HCT116 (cell line): ENCODE measurements around the gene FCHO2. TPM values are rescaled to one million over a fixed set of nuclear protein-coding genes. Genes with fewer than 3 reads are reported as not detected.

Experiments used
- ATAC-seq: fragments of 200-7000 bp; cut with Tn5 transposase; 2 replicates; pipeline ENCODE4 v1.9.1; 2020; ENCODE audit warnings: mild to moderate bottlenecking, moderate library complexity
- BruUV-seq: library from RNA; stranded (reverse); fragments of 400-500 nt; replicated peaks from 2 replicates; lab custom pipeline; 2021; lab: Mats Ljungman, UMichigan
- CTCF ChIA-PET: fragments of 300-600 bp; sonication (Branson Sonifier 250); formaldehyde crosslinking; loops from one replicate; lab custom pipeline; 2021; ENCODE audit warnings: antibody characterized with exemption; lab: Charles Lee
- POLR2A ChIA-PET: fragments of 300-600, 350-600 bp; sonication (Branson Sonifier 250); formaldehyde crosslinking; loops from one replicate; lab custom pipeline; 2021; ENCODE audit warnings: antibody characterized with exemption; lab: Charles Lee
- RAD21 ChIA-PET, 2 experiments: fragments of 300-600 bp; sonication (Branson Sonifier 250); formaldehyde crosslinking; loops; one replicate each; lab custom pipeline; 2023; ENCODE audit warnings: low total read pairs in 2 of 2; ENCODE audit not compliant: uncharacterized antibody in 2 of 2, unreplicated experiment in 2 of 2, low non-redundant PET in 1 of 2; lab: Charles Lee
- DNase-seq: peaks from one replicate; pipeline ENCODE4 v3.0.0-alpha.2; 2010; ENCODE audit warnings: low read depth, low spot score
- H2AFZ ChIP-seq: fragments of 200-600 bp; shearing (Covaris generic), sonication (generic); 2 replicates; pipeline ENCODE4 v1.6.1; 2017; ENCODE audit warnings: low read depth, mixed run types, mixed read lengths, antibody characterized with exemption, low read length; ENCODE audit not compliant: poor library complexity, severe bottlenecking
- H3K27ac ChIP-seq: 2 replicates; pipeline ENCODE4 v1.5.1; 2012; ENCODE audit warnings: low read depth, low read length
- H3K27me3 ChIP-seq: fragments of 200-600 bp; sonication (generic); 2 replicates; pipeline ENCODE4 v1.6.1; 2016; ENCODE audit warnings: mixed run types, low read length, mixed read lengths; ENCODE audit not compliant: insufficient read depth
- H3K36me3 ChIP-seq, 2 experiments: fragments of 200-500 bp in 1 of 2; fragments of 200-600 bp in 1 of 2; sonication (Bioruptor generic) in 1 of 2; sonication (generic) in 1 of 2; 2 replicates each; pipeline versions ENCODE4 v1.5.1 to v1.6.1; 2014 to 2016; ENCODE audit warnings: low read length in 2 of 2, inconsistent platforms in 1 of 2, mixed read lengths in 1 of 2, mixed run types in 1 of 2; ENCODE audit not compliant: insufficient read depth in 2 of 2, control insufficient read depth in 1 of 2
- H3K4me1 ChIP-seq, 2 experiments: fragments of 200-600 bp in 1 of 2; sonication (generic) in 1 of 2; 2 replicates each; pipeline versions ENCODE4 v1.5.1 to v1.6.1; 2012 to 2017; ENCODE audit warnings: low read length in 2 of 2, inconsistent platforms in 1 of 2, mild to moderate bottlenecking in 1 of 2, mixed read lengths in 1 of 2, mixed run types in 1 of 2, moderate library complexity in 1 of 2; ENCODE audit not compliant: insufficient read depth in 2 of 2, control insufficient read depth in 1 of 2
- H3K4me2 ChIP-seq: fragments of 200-600 bp; sonication (generic); 2 replicates; pipeline ENCODE4 v1.6.1; 2017; ENCODE audit warnings: mixed run types, low read length, mixed read lengths
- H3K4me3 ChIP-seq, 2 experiments: fragments of 200-600 bp in 1 of 2; sonication (generic) in 1 of 2; replicated peaks in 1 of 2; 2 replicates each; pipeline ENCODE4 v1.5.1; 2011 to 2016; ENCODE audit warnings: low read length in 2 of 2, control low read depth in 1 of 2, low read depth in 1 of 2, mild to moderate bottlenecking in 1 of 2, mixed read lengths in 1 of 2, mixed run types in 1 of 2
- H3K79me2 ChIP-seq: fragments of 200-600 bp; sonication (generic); 2 replicates; pipeline ENCODE4 v1.6.1; 2017; ENCODE audit warnings: mild to moderate bottlenecking, mixed run types, low read length, moderate library complexity, mixed read lengths; ENCODE audit not compliant: insufficient read depth
- H3K9ac ChIP-seq: fragments of 200-600 bp; sonication (generic); 2 replicates; pipeline ENCODE4 v1.6.1; 2016; ENCODE audit warnings: low read length, mixed read lengths
- H3K9me2 ChIP-seq: fragments of 200-600 bp; sonication (generic), shearing (Covaris generic); 2 replicates; pipeline ENCODE4 v1.6.1; 2017; ENCODE audit warnings: mixed run types, mild to moderate bottlenecking, moderate library complexity; ENCODE audit not compliant: insufficient read depth
- H3K9me3 ChIP-seq, 2 experiments: fragments of 200-500 bp in 1 of 2; fragments of 200-600 bp in 1 of 2; sonication (Bioruptor generic) in 1 of 2; sonication (generic) in 1 of 2; 2 replicates each; pipeline ENCODE4 v1.6.1; 2014 to 2017; ENCODE audit warnings: low read length in 2 of 2, mixed read lengths in 2 of 2, inconsistent platforms in 1 of 2, low read depth in 1 of 2, mild to moderate bottlenecking in 1 of 2, mixed run types in 1 of 2, moderate library complexity in 1 of 2; ENCODE audit not compliant: control insufficient read depth in 1 of 2, insufficient read depth in 1 of 2
- H4K20me1 ChIP-seq: fragments of 200-600 bp; sonication (generic), shearing (Covaris generic); 2 replicates; pipeline ENCODE4 v1.6.1; 2017; ENCODE audit warnings: mixed run types, mild to moderate bottlenecking, moderate library complexity; ENCODE audit not compliant: insufficient read depth
- CBX3 ChIP-seq: IDR thresholded peaks from 2 replicates; pipeline ENCODE4 v1.6.1; 2012; ENCODE audit warnings: low read depth
- EGR1 ChIP-seq: IDR thresholded peaks from 2 replicates; pipeline ENCODE4 v1.6.1; 2012; ENCODE audit warnings: low read depth
- ELF1 ChIP-seq: IDR thresholded peaks from 2 replicates; pipeline ENCODE4 v1.6.1; 2012; ENCODE audit warnings: low read depth, borderline replicate concordance
- EZH2 ChIP-seq: fragments of 200-600 bp; sonication (generic); IDR thresholded peaks from 2 replicates; pipeline ENCODE4 v1.6.1; 2017; ENCODE audit warnings: antibody characterized with exemption, mixed run types
- FOSL1 ChIP-seq: IDR thresholded peaks from 2 replicates; pipeline ENCODE4 v1.6.1; 2012; ENCODE audit warnings: low read depth
- JUND ChIP-seq: IDR thresholded peaks from 2 replicates; pipeline ENCODE4 v1.6.1; 2012
- POLR2AphosphoS5 ChIP-seq: IDR thresholded peaks from 2 replicates; pipeline ENCODE4 v1.6.1; 2011; ENCODE audit warnings: mild to moderate bottlenecking, low read depth, low read length, moderate library complexity
- RAD21 ChIP-seq: IDR thresholded peaks from 2 replicates; pipeline ENCODE4 v1.6.1; 2012; ENCODE audit warnings: low read depth, mild to moderate bottlenecking
- SIN3A ChIP-seq: IDR thresholded peaks from 2 replicates; pipeline ENCODE4 v1.6.1; 2012; ENCODE audit warnings: low read depth
- SP1 ChIP-seq: IDR thresholded peaks from 2 replicates; pipeline ENCODE4 v1.6.1; 2012; ENCODE audit warnings: low read depth
- SRF ChIP-seq: IDR thresholded peaks from 2 replicates; pipeline ENCODE4 v1.6.1; 2012; ENCODE audit warnings: low read depth
- TCF7L2 ChIP-seq: IDR thresholded peaks from 2 replicates; pipeline ENCODE4 v1.7.0; 2011; ENCODE audit warnings: borderline replicate concordance, inconsistent platforms; ENCODE audit not compliant: insufficient read depth, insufficient read length; ENCODE audit errors: extremely low read depth
- YY1 ChIP-seq: IDR thresholded peaks from 2 replicates; pipeline ENCODE4 v1.6.1; 2011; ENCODE audit warnings: low read length, low read depth, moderate library complexity, mild to moderate bottlenecking; ENCODE audit not compliant: insufficient replicate concordance; ENCODE audit errors: extremely low read depth
- ZFX ChIP-seq: fragments of 450-650 bp; IDR thresholded peaks from 2 replicates; pipeline ENCODE4 v1.6.1; 2017
- ZNF274 ChIP-seq: fragments of 200-500 bp; sonication (Bioruptor generic); IDR thresholded peaks from 2 replicates; pipeline ENCODE4 v1.6.1; 2014; ENCODE audit warnings: mild to moderate bottlenecking, low read depth, low read length, inconsistent platforms
- intact Hi-C: fragments of 100-400 bp; cut with micrococcal nuclease; formaldehyde crosslinking; loops from 2 replicates; pipeline ENCODE4 v1.10.0; 2022
- total RNA-seq: library from RNA; stranded (reverse); gene quantifications from one replicate; pipeline ENCODE4 v1.2.1, GENCODE V29; 2021; ENCODE audit not compliant: unreplicated experiment
- TF ChIP-seq, protein P1 (sequence below): IDR thresholded peaks from 2 replicates; pipeline ENCODE4 v1.6.1; 2011; ENCODE audit warnings: mild to moderate bottlenecking, low read length, moderate library complexity; ENCODE audit not compliant: insufficient replicate concordance; ENCODE audit errors: extremely low read depth
- TF ChIP-seq, protein P2 (sequence below): IDR thresholded peaks from 2 replicates; pipeline ENCODE4 v1.6.1; 2012

Gene FCHO2
- total RNA-seq, 1 experiment from 2014 or later, result 18.7 TPM

DNA sequence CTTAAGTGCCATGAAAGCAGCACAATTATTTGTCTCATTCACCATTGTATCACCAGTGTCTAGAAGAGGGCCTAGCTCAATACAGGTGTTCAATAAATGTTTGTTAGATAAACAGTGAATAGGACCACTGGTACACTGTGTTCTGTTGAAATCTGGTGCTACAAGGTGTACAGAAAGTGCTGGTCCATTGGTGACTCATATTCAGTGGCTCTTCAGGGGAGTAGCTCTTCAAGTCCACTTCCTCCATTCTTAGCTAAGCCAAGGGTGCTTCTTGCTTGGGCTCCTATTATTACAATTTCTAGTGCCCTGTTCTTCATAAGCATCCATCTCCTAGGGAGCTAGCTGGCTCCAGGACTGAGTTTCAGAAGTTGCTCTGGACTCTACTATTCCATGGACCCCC, 6.4 kb upstream of the FCHO2 start:
- Histone ChIP-seq H3K27me3 (no peaks in the 10 kb centered on the region), H3K27ac (no peak overlapping the region), H3K4me1 (peaks cover 22 to 53% of the 10 kb centered on the region in 2 experiments), H4K20me1 (no peaks in the 10 kb centered on the region), H3K9me3 (no peaks in the 10 kb centered on the region), H3K36me3 (no peaks in the 10 kb centered on the region), H3K4me2 (no peak overlapping the region), H2AFZ (no peak overlapping the region), H3K9me2 (peaks cover 4% of the 10 kb centered on the region; the same call in 1 of the 2 replicates), H3K4me3 (no peak overlapping the region), H3K79me2 (no peaks in the 10 kb centered on the region), H3K9ac (no peak overlapping the region)
- intact Hi-C loops, result no loop called here
- BruUV-seq, result no TSS peak
- ChIA-PET RAD21 (no interaction called here), POLR2A (no interaction called here), CTCF (no interaction called here)
- no peak for TF ChIP-seq SRF
- TF ChIP-seq YY1, result no peak
- TF ChIP-seq POLR2AphosphoS5, result no peak
- no peak for TF ChIP-seq EZH2
- TF ChIP-seq EGR1, result no peak
- TF ChIP-seq RAD21, result no peak
- no peak for TF ChIP-seq SIN3A
- no peak for ATAC-seq
- no peak for DNase-seq

DNA sequence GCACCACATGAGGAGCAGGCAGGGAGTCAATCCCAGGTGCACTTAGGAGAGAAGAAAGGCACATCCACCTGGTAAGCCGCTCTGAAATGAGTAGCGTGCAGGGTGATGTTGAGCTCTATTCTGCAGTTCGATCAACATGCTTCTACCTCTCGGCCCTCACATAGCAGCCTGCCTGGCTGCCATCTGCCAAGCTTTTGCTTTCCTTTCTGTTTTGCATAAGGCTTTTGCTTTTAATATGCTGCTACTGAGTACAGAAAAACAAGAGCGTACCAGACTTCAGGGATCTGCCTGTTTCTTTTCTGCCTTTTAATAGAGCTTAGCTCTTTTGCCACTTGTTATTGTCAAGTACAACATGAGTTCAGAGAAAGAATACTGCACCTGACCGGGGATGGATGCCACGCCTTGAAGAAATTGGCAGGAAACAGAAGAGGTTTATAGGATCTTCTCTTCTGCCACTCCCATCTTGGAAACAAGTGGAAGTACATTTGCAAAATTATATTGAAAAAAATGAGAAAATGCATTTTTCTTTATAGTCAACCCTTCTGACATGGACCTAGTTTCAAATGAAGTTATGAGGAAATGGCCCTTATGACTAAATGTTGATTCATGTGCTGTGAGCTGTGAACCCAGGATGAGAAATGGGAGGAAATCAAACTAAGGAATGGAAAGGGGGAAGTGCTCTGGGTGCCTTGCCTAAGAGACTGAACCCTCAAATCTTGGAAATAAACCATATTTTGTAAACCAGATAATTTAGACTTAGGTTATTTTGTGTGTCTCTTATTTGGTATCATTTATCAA, 4.0 kb upstream of the FCHO2 start:
- Histone ChIP-seq H3K4me3 (peak overlapping the region in 1 of 2 experiments; percentile 23; a peak in 2 of 4 replicates), H3K36me3 (no peaks in the 10 kb centered on the region), H3K27ac (peak overlapping the region; percentile 26; the same call in 1 of the 2 replicates), H3K79me2 (peaks cover 5% of the 10 kb centered on the region), H3K27me3 (no peaks in the 10 kb centered on the region), H3K9me2 (peaks cover 4% of the 10 kb centered on the region; the same call in 1 of the 2 replicates), H3K9me3 (no peaks in the 10 kb centered on the region), H3K4me1 (peaks cover 29 to 64% of the 10 kb centered on the region in 2 experiments), H3K9ac (peak overlapping the region; percentile 48), H3K4me2 (peak overlapping the region; percentile 72), H2AFZ (peak overlapping the region; percentile 73), H4K20me1 (no peaks in the 10 kb centered on the region)
- ChIA-PET CTCF (interaction anchor here (0.8 to 1.1 kb wide), 2 partner anchors 31 to 131 kb away, joined by 3 read pairs; no protein-coding TSS in a partner anchor), POLR2A (interaction anchor here (0.6 to 1.4 kb wide), 2 partner anchors 9 to 1623 kb away, joined by 3 read pairs; no protein-coding TSS in a partner anchor), RAD21 (no interaction called here)
- intact Hi-C loops, result loop anchor here (10.0 kb wide), 2 partner anchors 263 to 503 kb away; no protein-coding TSS in a partner anchor
- ATAC-seq (no peak), DNase-seq (peak; percentile 70)
- no TSS peak for BruUV-seq
- TF ChIP-seq POLR2AphosphoS5 (peak; percentile 18; the same call in 1 of the 2 replicates), SP1 (peak; percentile 89), SIN3A (0 out of 2 replicates have a peak, but pooled peaks have one; percentile 48), FOSL1 (peak; percentile 95), ZFX (no peak), TCF7L2 (no peak), CBX3 (peak; percentile 82), SRF (peak; percentile 70), ZNF274 (no peak), RAD21 (no peak), ELF1 (no peak), JUND (peak; percentile 77), YY1 (no peak)
- TF ChIP-seq, protein P1, sequence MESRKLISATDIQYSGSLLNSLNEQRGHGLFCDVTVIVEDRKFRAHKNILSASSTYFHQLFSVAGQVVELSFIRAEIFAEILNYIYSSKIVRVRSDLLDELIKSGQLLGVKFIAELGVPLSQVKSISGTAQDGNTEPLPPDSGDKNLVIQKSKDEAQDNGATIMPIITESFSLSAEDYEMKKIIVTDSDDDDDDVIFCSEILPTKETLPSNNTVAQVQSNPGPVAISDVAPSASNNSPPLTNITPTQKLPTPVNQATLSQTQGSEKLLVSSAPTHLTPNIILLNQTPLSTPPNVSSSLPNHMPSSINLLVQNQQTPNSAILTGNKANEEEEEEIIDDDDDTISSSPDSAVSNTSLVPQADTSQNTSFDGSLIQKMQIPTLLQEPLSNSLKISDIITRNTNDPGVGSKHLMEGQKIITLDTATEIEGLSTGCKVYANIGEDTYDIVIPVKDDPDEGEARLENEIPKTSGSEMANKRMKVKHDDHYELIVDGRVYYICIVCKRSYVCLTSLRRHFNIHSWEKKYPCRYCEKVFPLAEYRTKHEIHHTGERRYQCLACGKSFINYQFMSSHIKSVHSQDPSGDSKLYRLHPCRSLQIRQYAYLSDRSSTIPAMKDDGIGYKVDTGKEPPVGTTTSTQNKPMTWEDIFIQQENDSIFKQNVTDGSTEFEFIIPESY, result no peak
- TF ChIP-seq, protein P2, sequence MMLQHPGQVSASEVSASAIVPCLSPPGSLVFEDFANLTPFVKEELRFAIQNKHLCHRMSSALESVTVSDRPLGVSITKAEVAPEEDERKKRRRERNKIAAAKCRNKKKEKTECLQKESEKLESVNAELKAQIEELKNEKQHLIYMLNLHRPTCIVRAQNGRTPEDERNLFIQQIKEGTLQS, result no peak
